Fibroblast of lung (primary cell): ENCODE data around the gene TCF4. TPM values are rescaled to one million over a fixed set of nuclear protein-coding genes. Genes with fewer than 3 reads are reported as not detected.

Source experiments
- DNase-seq, 2 donors: peaks; one replicate each; pipeline versions ENCODE4 v3.0.0 to v3.0.0-alpha.2; 2010; ENCODE audit warnings: low read depth in 2 of 2
- H2AFZ ChIP-seq: 2 replicates; pipeline ENCODE4 v1.5.1; 2012; ENCODE audit warnings: low read length, control low read depth, inconsistent platforms
- H3K27ac ChIP-seq: 2 replicates; pipeline ENCODE4 v1.5.1; 2011; ENCODE audit warnings: low read length, control low read depth; ENCODE audit not compliant: insufficient read depth
- H3K27me3 ChIP-seq: 2 replicates; pipeline ENCODE4 v1.5.1; 2011; ENCODE audit warnings: mild to moderate bottlenecking, low read length; ENCODE audit not compliant: control insufficient read depth, insufficient read depth
- H3K36me3 ChIP-seq: 2 replicates; pipeline ENCODE4 v1.5.1; 2011; ENCODE audit warnings: low read length; ENCODE audit not compliant: control insufficient read depth, insufficient read depth
- H3K4me1 ChIP-seq: 2 replicates; pipeline ENCODE4 v1.5.1; 2011; ENCODE audit warnings: low read length; ENCODE audit not compliant: control insufficient read depth, insufficient read depth; ENCODE audit errors: extremely low read depth
- H3K4me2 ChIP-seq: 2 replicates; pipeline ENCODE4 v1.5.1; 2011; ENCODE audit warnings: low read length, control low read depth; ENCODE audit not compliant: insufficient read depth; ENCODE audit errors: extremely low read depth
- H3K4me3 ChIP-seq, 4 experiments: fragments of 200-600 bp in 1 of 4; sonication (generic) in 1 of 4; replicated peaks in 1 of 4; 2 replicates each; pipeline ENCODE4 v1.5.1; 2011 to 2016; ENCODE audit warnings: low read length in 4 of 4, low read depth in 3 of 4, mild to moderate bottlenecking in 3 of 4, control low read depth in 2 of 4, inconsistent platforms in 1 of 4, mixed read lengths in 1 of 4; ENCODE audit not compliant: insufficient read depth in 1 of 4; ENCODE audit errors: control extremely low read depth in 1 of 4
- H3K79me2 ChIP-seq: 2 replicates; pipeline ENCODE4 v1.5.1; 2012; ENCODE audit warnings: mild to moderate bottlenecking, low read length, inconsistent platforms; ENCODE audit not compliant: control insufficient read depth, insufficient read depth
- H3K9ac ChIP-seq: 2 replicates; pipeline ENCODE4 v1.5.1; 2011; ENCODE audit warnings: mild to moderate bottlenecking, low read length, control low read depth; ENCODE audit not compliant: insufficient read depth
- H3K9me3 ChIP-seq: 2 replicates; pipeline ENCODE4 v1.5.1; 2012; ENCODE audit warnings: low read depth, low read length; ENCODE audit not compliant: control insufficient read depth, insufficient read depth
- H4K20me1 ChIP-seq: 2 replicates; pipeline ENCODE4 v1.5.1; 2011; ENCODE audit warnings: low read length; ENCODE audit not compliant: control insufficient read depth, insufficient read depth; ENCODE audit errors: extremely low read depth
- CTCF ChIP-seq, 2 donors: IDR thresholded peaks in 1 of 2; conservative IDR thresholded peaks in 1 of 2; 1 replicate in 1 of 2; 2 replicates in 1 of 2; pipeline ENCODE4 v1.5.1; 2011 to 2012; ENCODE audit warnings: low read length in 2 of 2, control low read depth in 1 of 2, inconsistent platforms in 1 of 2, low read depth in 1 of 2, mild to moderate bottlenecking in 1 of 2
- EZH2 ChIP-seq: IDR thresholded peaks from 2 replicates; pipeline ENCODE4 v1.5.1; 2012; ENCODE audit warnings: low read length, control low read depth, mild to moderate bottlenecking; ENCODE audit errors: missing control alignments
- polyA plus RNA-seq, 2 donors: library from polyadenylated mRNA; depleted of rRNA in 1 of 2; stranded (reverse) in 1 of 2; unstranded in 1 of 2; fragments of >200 nt; gene quantifications; 2 replicates each; pipeline ENCODE4 v1.2.1, GENCODE V29; 2011 to 2012; ENCODE audit warnings: missing spikeins in 1 of 2
- total RNA-seq: library from RNA; depleted of rRNA; stranded (reverse); fragments of >200 nt; gene quantifications from 2 replicates; pipeline ENCODE4 v1.2.1, GENCODE V29; 2014

The TCF4 gene
- total and polyA plus RNA-seq, 2 donors (not counting 1 experiment from before 2014, with no cell fraction given), result 48.9 to 57.6 TPM

DNA sequence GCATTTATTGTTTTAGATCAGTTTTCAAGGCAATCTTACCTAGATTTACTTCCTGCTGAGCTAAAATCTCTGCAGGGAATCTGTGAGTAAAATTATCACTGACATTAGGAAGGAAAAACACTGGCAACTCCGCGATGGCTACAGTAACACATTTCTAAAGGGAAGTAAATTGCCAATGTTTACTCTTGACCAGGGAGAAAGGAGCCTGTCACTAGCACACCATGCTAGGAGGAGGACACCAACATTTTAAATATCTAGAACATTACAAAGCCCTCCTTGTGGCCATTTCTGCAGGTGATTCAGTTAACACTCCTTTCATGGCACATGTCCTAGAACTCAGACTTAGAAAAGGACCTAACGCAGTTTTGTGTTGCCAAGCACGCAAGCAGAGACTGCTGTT, 58.4 kb downstream of the TCF4 start:
- no peak for DNase-seq
- H2AFZ ChIP-seq, result no peak overlapping the region
- H3K9me3 ChIP-seq, result no peaks in the 10 kb centered on the region
- H3K36me3 ChIP-seq, result no peaks in the 10 kb centered on the region
- H3K27ac ChIP-seq, result no peak overlapping the region
- H3K79me2 ChIP-seq, result no peaks in the 10 kb centered on the region
- H4K20me1 ChIP-seq, result no peaks in the 10 kb centered on the region
- H3K4me1 ChIP-seq, result no peaks in the 10 kb centered on the region
- no peaks in the 10 kb centered on the region for H3K27me3 ChIP-seq
- H3K4me2 ChIP-seq, result no peak overlapping the region
- H3K4me3 ChIP-seq, result no peak overlapping the region
- H3K9ac ChIP-seq, result no peak overlapping the region
- no peak for TF ChIP-seq EZH2
- TF ChIP-seq CTCF (conservative IDR thresholded peaks at IDR 0.05 in 1 of 2, IDR thresholded peaks at IDR 0.05 in 1 of 2; ENCODE audit: low read depth in 1 of 2, low read length in 2 of 2), result no peak

GRCh38 chr18:55525845-55526244, 62.1 kb downstream of the TCF4 start:
- no peak for DNase-seq
- no peak overlapping the region for H3K4me3 ChIP-seq
- H3K9ac ChIP-seq, result no peak overlapping the region
- H3K27ac ChIP-seq, result no peak overlapping the region
- H3K4me1 ChIP-seq, result no peaks in the 10 kb centered on the region
- H3K36me3 ChIP-seq, result no peaks in the 10 kb centered on the region
- H3K9me3 ChIP-seq, result no peaks in the 10 kb centered on the region
- H3K4me2 ChIP-seq, result no peak overlapping the region
- no peaks in the 10 kb centered on the region for H3K79me2 ChIP-seq
- TF ChIP-seq EZH2 (no peak), CTCF (conservative IDR thresholded peaks at IDR 0.05 in 1 of 2, IDR thresholded peaks at IDR 0.05 in 1 of 2; ENCODE audit: low read depth in 1 of 2, low read length in 2 of 2) (no peak)
- no peaks in the 10 kb centered on the region for H4K20me1 ChIP-seq
- H2AFZ ChIP-seq, result no peak overlapping the region
- H3K27me3 ChIP-seq, result no peaks in the 10 kb centered on the region

DNA sequence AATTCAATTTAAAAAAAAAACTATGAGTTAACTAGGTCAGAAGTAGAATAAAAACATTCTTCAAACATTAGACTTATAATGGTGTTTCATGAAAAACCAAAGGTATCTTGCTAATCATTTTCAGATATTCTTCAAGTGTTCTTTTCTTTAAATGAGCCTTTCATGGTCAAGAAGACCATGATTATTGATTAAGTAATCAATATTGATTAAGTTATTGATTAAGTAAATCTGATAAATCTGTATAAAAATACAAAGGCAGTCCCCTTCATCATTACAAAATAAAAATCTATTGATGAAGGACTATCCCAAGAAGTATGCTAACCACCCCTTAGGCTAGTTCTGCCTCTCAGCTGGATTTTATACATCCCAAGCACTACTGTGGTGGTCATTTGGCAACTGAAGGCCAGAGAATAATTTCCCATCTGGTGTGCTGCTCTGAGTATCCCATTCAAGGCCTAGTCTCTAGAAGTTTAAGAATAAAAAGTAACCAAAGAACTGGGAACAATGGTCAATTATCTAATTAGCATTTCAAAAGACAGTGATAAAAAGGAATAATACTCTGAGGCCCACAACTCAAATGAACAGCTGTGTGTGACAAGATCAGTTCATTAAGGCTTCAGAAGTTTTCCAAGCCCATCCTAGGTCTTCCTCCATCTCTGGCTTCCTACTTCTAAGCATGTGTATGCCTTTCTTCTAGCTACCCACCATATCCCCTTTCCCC, 63.5 kb downstream of the TCF4 start:
- Histone ChIP-seq H3K27me3 (no peaks in the 10 kb centered on the region), H4K20me1 (no peaks in the 10 kb centered on the region), H3K4me3 (no peak overlapping the region), H3K79me2 (no peaks in the 10 kb centered on the region), H3K9me3 (no peaks in the 10 kb centered on the region), H2AFZ (no peak overlapping the region), H3K4me1 (no peaks in the 10 kb centered on the region), H3K36me3 (no peaks in the 10 kb centered on the region), H3K27ac (no peak overlapping the region), H3K4me2 (no peak overlapping the region), H3K9ac (no peak overlapping the region)
- DNase-seq, result no peak
- TF ChIP-seq EZH2 (no peak), CTCF (conservative IDR thresholded peaks at IDR 0.05 in 1 of 2, IDR thresholded peaks at IDR 0.05 in 1 of 2; ENCODE audit: low read depth in 1 of 2, low read length in 2 of 2) (no peak)
